Measurements from ENCODE around the gene CDK15. TPM values are rescaled to one million over a fixed set of nuclear protein-coding genes. Genes with fewer than 3 reads are reported as not detected.

The CDK15 gene
- total and polyA plus RNA-seq, 2 experiments from 2014 or later = 0.27 TPM; not detected in 1

- no peak overlapping the region for H2AFZ ChIP-seq
- peaks cover 22% of the 10 kb centered on the region for H3K4me1 Mint-ChIP-seq
- no peaks in the 10 kb centered on the region for H3K36me3 Mint-ChIP-seq (ENCODE audit: low read depth)
- no peak overlapping the region for H3K4me2 ChIP-seq
- H3K27ac ChIP-seq (ENCODE audit: low read depth) = no peak overlapping the region
- H3F3A ChIP-seq (replicated peaks; ENCODE audit: low read depth) = peaks cover 5% of the 10 kb centered on the region; the same call in 1 of the 2 replicates
- H3K9me3 Mint-ChIP-seq = no peaks in the 10 kb centered on the region
- H3K36me3 ChIP-seq (ENCODE audit: insufficient read depth) = no peaks in the 10 kb centered on the region
- peaks cover 9% of the 10 kb centered on the region for H3K27me3 Mint-ChIP-seq (ENCODE audit: insufficient read depth, low read depth, poor library complexity)
- H3K4me3 ChIP-seq = no peak overlapping the region
- H3K4me3 Mint-ChIP-seq = no peak overlapping the region
- no peaks in the 10 kb centered on the region for H3K27me3 ChIP-seq (ENCODE audit: insufficient read depth)
- peaks cover 22% of the 10 kb centered on the region for H3K4me1 ChIP-seq (ENCODE audit: insufficient read depth)
- H3K9me2 ChIP-seq (ENCODE audit: insufficient read depth) = 0 out of 2 replicates have a peak, but pooled peaks cover 4% of the 10 kb centered on the region
- H4K20me1 ChIP-seq (replicated peaks; ENCODE audit: insufficient read depth) = no peaks in the 10 kb centered on the region
- no peaks in the 10 kb centered on the region for H3K79me2 ChIP-seq (replicated peaks; ENCODE audit: insufficient read depth)
- DNase-seq (ENCODE audit: low spot score) (no peak), ATAC-seq (peak; percentile 21; the same call in 1 of the 3 replicates)
- TF ChIP-seq STAT1 (IDR thresholded peaks at IDR 0.05; ENCODE audit: unreplicated experiment) (no peak), CTCF (conservative IDR thresholded peaks at IDR 0.05; ENCODE audit: low read depth in 2 of 2) (0 out of 4 replicates have a peak, but pooled peaks of 1 of the 2 experiments have one; percentile 19)
- H3K27ac Mint-ChIP-seq = no peak overlapping the region
Measured at GRCh38 chr2:201915446-201915845, 109.1 kb downstream of the CDK15 start.

- no peak overlapping the region for H3K4me2 ChIP-seq
- H3K4me3 ChIP-seq = no peak overlapping the region
- no peaks in the 10 kb centered on the region for H3K36me3 ChIP-seq (ENCODE audit: insufficient read depth)
- H3K27ac ChIP-seq (ENCODE audit: low read depth) = no peak overlapping the region
- no peaks in the 10 kb centered on the region for H3K27me3 ChIP-seq (ENCODE audit: insufficient read depth)
- H3K27me3 Mint-ChIP-seq (ENCODE audit: insufficient read depth, low read depth, poor library complexity) = peaks cover 6% of the 10 kb centered on the region
- no peaks in the 10 kb centered on the region for H3K79me2 ChIP-seq (replicated peaks; ENCODE audit: insufficient read depth)
- H3K9me2 ChIP-seq (ENCODE audit: insufficient read depth) = 0 out of 2 replicates have a peak, but pooled peaks cover 4% of the 10 kb centered on the region
- no peak for ATAC-seq
- no peaks in the 10 kb centered on the region for H4K20me1 ChIP-seq (replicated peaks; ENCODE audit: insufficient read depth)
- peaks cover 10% of the 10 kb centered on the region for H3K4me1 ChIP-seq (ENCODE audit: insufficient read depth)
- H3K36me3 Mint-ChIP-seq (ENCODE audit: low read depth) = no peaks in the 10 kb centered on the region
- H3K4me3 Mint-ChIP-seq = no peak overlapping the region
- H2AFZ ChIP-seq = no peak overlapping the region
- H3K27ac Mint-ChIP-seq = no peak overlapping the region
- no peak for DNase-seq (ENCODE audit: low spot score)
- peaks cover 4% of the 10 kb centered on the region; the same call in 1 of the 2 replicates for H3F3A ChIP-seq (replicated peaks; ENCODE audit: low read depth)
- peaks cover 12% of the 10 kb centered on the region for H3K4me1 Mint-ChIP-seq
- no peaks in the 10 kb centered on the region for H3K9me3 Mint-ChIP-seq
- TF ChIP-seq POLR2AphosphoS5 (IDR thresholded peaks at IDR 0.05; ENCODE audit: low read depth) (no peak), ETS1 (IDR thresholded peaks at IDR 0.05) (no peak), JUNB (IDR thresholded peaks at IDR 0.05; ENCODE audit: unreplicated experiment) (no peak), ZNF114 (CRISPR knock-in tag; IDR thresholded peaks at IDR 0.05) (no peak), CTCF (conservative IDR thresholded peaks at IDR 0.05; ENCODE audit: low read depth in 2 of 2) (no peak), ZNF331 (CRISPR knock-in tag; IDR thresholded peaks at IDR 0.05; ENCODE audit: low read depth) (no peak), EZH2phosphoT487 (IDR thresholded peaks at IDR 0.05; ENCODE audit: unreplicated experiment) (no peak), CREB1 (CRISPR knock-in tag; IDR thresholded peaks at IDR 0.05; ENCODE audit: low read depth) (no peak), NANOG (IDR thresholded peaks at IDR 0.05; ENCODE audit: borderline replicate concordance) (no peak), EZH2 (IDR thresholded peaks at IDR 0.05; ENCODE audit: low read depth, unreplicated experiment) (no peak)
Measured at GRCh38 chr2:201916565-201916964, 110.2 kb downstream of the CDK15 start.
